Astrocyte (in vitro differentiated cells and primary cell): Measurements from ENCODE around the gene PFKL. TPM values are rescaled to one million over a fixed set of nuclear protein-coding genes. Genes with fewer than 3 reads are reported as not detected.

Source experiments
- DNase-seq: peaks from one replicate; pipeline ENCODE4 v3.0.0-alpha.2; 2010; ENCODE audit warnings: low read depth
- FAIRE-seq: peaks from 2 replicates; lab custom pipeline; 2011; peaks lifted over from hg19 to GRCh38; lab: Jason Lieb, UNC
- H2AFZ ChIP-seq: 2 replicates; pipeline ENCODE4 v1.6.0; 2012; ENCODE audit warnings: low read depth, low read length, inconsistent platforms
- H3K27ac ChIP-seq: 2 replicates; pipeline ENCODE4 v1.5.1; 2011; ENCODE audit warnings: low read depth, low read length, inconsistent platforms
- H3K27me3 ChIP-seq: 2 replicates; pipeline ENCODE4 v1.6.0; 2011; ENCODE audit warnings: low read length, inconsistent platforms; ENCODE audit not compliant: insufficient read depth
- H3K36me3 ChIP-seq: 2 replicates; pipeline ENCODE4 v1.5.1; 2011; ENCODE audit warnings: low read length, inconsistent platforms; ENCODE audit not compliant: insufficient read depth
- H3K4me1 ChIP-seq: 2 replicates; pipeline ENCODE4 v1.5.1; 2011; ENCODE audit warnings: low read length, inconsistent platforms; ENCODE audit not compliant: insufficient read depth
- H3K4me2 ChIP-seq: 2 replicates; pipeline ENCODE4 v1.6.0; 2012; ENCODE audit warnings: low read length, inconsistent platforms
- H3K4me3 ChIP-seq: 2 replicates; pipeline ENCODE4 v1.5.1; 2011; ENCODE audit warnings: low read depth, mild to moderate bottlenecking, low read length, inconsistent platforms; ENCODE audit not compliant: insufficient read depth
- H3K79me2 ChIP-seq: 2 replicates; pipeline ENCODE4 v1.6.0; 2012; ENCODE audit warnings: mild to moderate bottlenecking, low read length, inconsistent platforms; ENCODE audit not compliant: insufficient read depth
- H3K9ac ChIP-seq: 2 replicates; pipeline ENCODE4 v1.6.0; 2012; ENCODE audit warnings: mild to moderate bottlenecking, low read length, inconsistent platforms
- H3K9me3 ChIP-seq: 2 replicates; pipeline ENCODE4 v1.5.1; 2012; ENCODE audit warnings: low read depth, mild to moderate bottlenecking, low read length, inconsistent platforms; ENCODE audit not compliant: insufficient read depth
- H4K20me1 ChIP-seq: 2 replicates; pipeline ENCODE4 v1.6.0; 2012; ENCODE audit warnings: low read length, inconsistent platforms; ENCODE audit not compliant: insufficient read depth
- H3K27ac Mint-ChIP-seq: one replicate; pipeline ENCODE4 v1.8.0; 2021; ENCODE audit warnings: mild to moderate bottlenecking, mixed read lengths; ENCODE audit not compliant: unreplicated experiment
- H3K27me3 Mint-ChIP-seq: one replicate; pipeline ENCODE4 v1.8.0; 2021; ENCODE audit warnings: low read depth, mixed read lengths; ENCODE audit not compliant: unreplicated experiment
- H3K36me3 Mint-ChIP-seq: one replicate; pipeline ENCODE4 v1.8.0; 2021; ENCODE audit warnings: low read depth, mixed read lengths; ENCODE audit not compliant: unreplicated experiment
- H3K4me1 Mint-ChIP-seq: one replicate; pipeline ENCODE4 v1.8.0; 2021; ENCODE audit warnings: low read depth, mixed read lengths; ENCODE audit not compliant: unreplicated experiment
- H3K4me3 Mint-ChIP-seq: one replicate; pipeline ENCODE4 v1.8.0; 2021; ENCODE audit warnings: mild to moderate bottlenecking, moderate library complexity, mixed read lengths; ENCODE audit not compliant: unreplicated experiment
- H3K9me3 Mint-ChIP-seq: one replicate; pipeline ENCODE4 v1.8.0; 2021; ENCODE audit warnings: mild to moderate bottlenecking, mixed read lengths; ENCODE audit not compliant: unreplicated experiment
- EZH2 ChIP-seq: IDR thresholded peaks from 2 replicates; pipeline ENCODE4 v1.6.1; 2012; ENCODE audit warnings: mild to moderate bottlenecking, low read length, inconsistent platforms; ENCODE audit not compliant: insufficient read depth
- total RNA-seq: library from RNA; stranded (reverse); gene quantifications from 2 replicates; pipeline ENCODE4 v1.2.1, GENCODE V29; 2021
- TF ChIP-seq, protein P1 (sequence below): IDR thresholded peaks from 2 replicates; pipeline ENCODE4 v1.5.1; 2011; ENCODE audit warnings: low read depth, mild to moderate bottlenecking, inconsistent platforms, low read length, moderate library complexity; ENCODE audit not compliant: insufficient read depth

The PFKL gene
- total RNA-seq, 1 donor from 2014 or later: 109 TPM

DNA sequence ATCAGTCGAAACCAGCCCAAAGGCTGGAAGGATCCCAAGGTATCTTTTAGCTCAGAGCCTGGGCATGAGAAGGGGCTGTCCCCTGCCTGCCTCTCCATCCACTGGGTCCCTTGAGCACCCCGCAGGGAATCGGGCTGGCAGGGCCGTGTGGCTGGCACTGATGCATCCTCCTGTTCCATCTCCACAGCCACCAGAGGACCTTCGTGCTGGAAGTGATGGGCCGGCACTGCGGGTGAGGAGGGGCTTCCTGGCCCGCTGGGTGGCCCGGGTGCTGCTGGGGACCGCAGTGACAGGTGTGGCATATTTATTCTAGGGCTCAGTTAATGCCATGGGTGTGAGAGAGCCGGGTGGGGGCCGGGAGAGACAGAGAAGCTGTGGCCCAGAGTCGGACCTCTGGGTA lies 13.6 kb downstream of the PFKL start:
- H2AFZ ChIP-seq: no peak overlapping the region

DNA sequence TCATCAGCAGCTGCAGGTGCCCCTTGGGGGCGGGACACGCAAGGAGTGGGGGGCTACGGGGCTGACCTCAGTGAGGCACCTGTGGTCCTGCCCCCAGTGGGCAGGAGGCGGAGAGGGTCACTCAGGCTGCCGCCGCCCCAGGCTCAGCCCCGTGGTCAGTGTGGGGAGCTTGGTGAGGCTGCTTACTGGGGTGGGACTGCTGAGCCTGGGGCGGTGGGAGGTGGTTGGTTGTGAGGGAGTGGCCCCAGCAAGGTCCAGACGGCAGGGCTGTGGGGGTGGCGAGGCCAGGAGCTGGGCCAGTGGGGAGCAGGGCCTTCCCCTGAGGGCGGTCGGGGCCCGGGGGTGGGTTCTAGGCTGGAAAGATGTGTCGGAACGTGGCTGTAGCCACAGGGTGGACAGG lies 14.3 kb downstream of the PFKL start:
- Histone ChIP-seq H3K9me3 (no peaks in the 10 kb centered on the region), H3K4me3 (no peak overlapping the region), H4K20me1 (peaks cover 17% of the 10 kb centered on the region), H3K36me3 (peaks cover 5% of the 10 kb centered on the region), H3K4me2 (no peak overlapping the region), H3K9ac (no peak overlapping the region), H3K79me2 (no peaks in the 10 kb centered on the region), H2AFZ (no peak overlapping the region), H3K27me3 (no peaks in the 10 kb centered on the region), H3K4me1 (no peaks in the 10 kb centered on the region), H3K27ac (no peak overlapping the region)
- H3K36me3 Mint-ChIP-seq: peaks cover 4% of the 10 kb centered on the region
- no peaks in the 10 kb centered on the region for H3K4me1 Mint-ChIP-seq
- FAIRE-seq (no peak), DNase-seq (no peak)
- H3K9me3 Mint-ChIP-seq: no peaks in the 10 kb centered on the region
- no peak overlapping the region for H3K4me3 Mint-ChIP-seq
- H3K27me3 Mint-ChIP-seq: no peaks in the 10 kb centered on the region
- H3K27ac Mint-ChIP-seq: no peak overlapping the region
- TF ChIP-seq, protein P1, sequence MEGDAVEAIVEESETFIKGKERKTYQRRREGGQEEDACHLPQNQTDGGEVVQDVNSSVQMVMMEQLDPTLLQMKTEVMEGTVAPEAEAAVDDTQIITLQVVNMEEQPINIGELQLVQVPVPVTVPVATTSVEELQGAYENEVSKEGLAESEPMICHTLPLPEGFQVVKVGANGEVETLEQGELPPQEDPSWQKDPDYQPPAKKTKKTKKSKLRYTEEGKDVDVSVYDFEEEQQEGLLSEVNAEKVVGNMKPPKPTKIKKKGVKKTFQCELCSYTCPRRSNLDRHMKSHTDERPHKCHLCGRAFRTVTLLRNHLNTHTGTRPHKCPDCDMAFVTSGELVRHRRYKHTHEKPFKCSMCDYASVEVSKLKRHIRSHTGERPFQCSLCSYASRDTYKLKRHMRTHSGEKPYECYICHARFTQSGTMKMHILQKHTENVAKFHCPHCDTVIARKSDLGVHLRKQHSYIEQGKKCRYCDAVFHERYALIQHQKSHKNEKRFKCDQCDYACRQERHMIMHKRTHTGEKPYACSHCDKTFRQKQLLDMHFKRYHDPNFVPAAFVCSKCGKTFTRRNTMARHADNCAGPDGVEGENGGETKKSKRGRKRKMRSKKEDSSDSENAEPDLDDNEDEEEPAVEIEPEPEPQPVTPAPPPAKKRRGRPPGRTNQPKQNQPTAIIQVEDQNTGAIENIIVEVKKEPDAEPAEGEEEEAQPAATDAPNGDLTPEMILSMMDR: no peak
- TF ChIP-seq EZH2: no peak

More for the DNA sequence above, 13.6 kb downstream of the PFKL start:
- no peaks in the 10 kb centered on the region for H3K4me1 ChIP-seq
- no peak for DNase-seq
- no peak overlapping the region for H3K9ac ChIP-seq
- H3K9me3 Mint-ChIP-seq: no peaks in the 10 kb centered on the region
- H3K4me3 ChIP-seq: no peak overlapping the region
- peaks cover 21% of the 10 kb centered on the region for H4K20me1 ChIP-seq
- H3K36me3 ChIP-seq: peaks cover 5% of the 10 kb centered on the region
- no peaks in the 10 kb centered on the region for H3K27me3 ChIP-seq
- no peak overlapping the region for H3K4me2 ChIP-seq
- no peaks in the 10 kb centered on the region for H3K9me3 ChIP-seq
- no peaks in the 10 kb centered on the region for H3K27me3 Mint-ChIP-seq
- no peak overlapping the region for H3K4me3 Mint-ChIP-seq
- no peak overlapping the region for H3K27ac Mint-ChIP-seq
- no peak for TF ChIP-seq EZH2
- TF ChIP-seq, protein P1: no peak
- H3K27ac ChIP-seq: no peak overlapping the region
- no peak for FAIRE-seq
- H3K79me2 ChIP-seq: no peaks in the 10 kb centered on the region
- H3K4me1 Mint-ChIP-seq: no peaks in the 10 kb centered on the region
- peaks cover 4% of the 10 kb centered on the region for H3K36me3 Mint-ChIP-seq

DNA sequence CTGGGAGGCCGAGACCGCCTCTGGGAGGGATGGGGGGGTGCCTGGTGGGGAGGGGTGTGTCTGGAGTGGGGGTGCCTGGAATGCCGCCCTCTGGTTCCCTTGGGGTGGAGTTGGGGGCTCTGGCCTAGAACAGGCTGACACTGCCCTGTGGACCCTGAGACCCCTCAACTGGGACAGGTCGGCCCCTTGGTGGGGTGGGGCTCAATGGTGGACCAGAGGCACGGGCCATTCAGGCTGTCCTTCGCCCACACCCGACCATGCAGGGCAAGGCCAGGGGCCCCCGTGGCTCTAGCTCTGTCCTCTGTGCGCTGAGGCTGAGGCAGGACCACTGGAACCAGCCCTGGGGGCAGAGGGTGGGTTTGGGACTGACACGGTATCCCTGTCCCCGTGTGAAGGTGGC lies 14.7 kb downstream of the PFKL start:
- Mint-ChIP-seq H3K36me3 (peaks cover 6% of the 10 kb centered on the region), H3K27ac (no peak overlapping the region), H3K4me1 (no peaks in the 10 kb centered on the region), H3K27me3 (no peaks in the 10 kb centered on the region), H3K4me3 (no peak overlapping the region), H3K9me3 (no peaks in the 10 kb centered on the region)
- Histone ChIP-seq H3K4me2 (no peak overlapping the region), H3K4me3 (no peak overlapping the region), H3K36me3 (peaks cover 5% of the 10 kb centered on the region), H3K9ac (no peak overlapping the region), H4K20me1 (peaks cover 12% of the 10 kb centered on the region), H3K27me3 (no peaks in the 10 kb centered on the region), H3K4me1 (no peaks in the 10 kb centered on the region), H2AFZ (no peak overlapping the region), H3K9me3 (no peaks in the 10 kb centered on the region), H3K27ac (no peak overlapping the region), H3K79me2 (no peaks in the 10 kb centered on the region)
- DNase-seq: no peak
- no peak for FAIRE-seq
- TF ChIP-seq EZH2: no peak
- TF ChIP-seq, protein P1: no peak
